Measurements from ENCODE around the gene SLMAP. TPM values are rescaled to one million over a fixed set of nuclear protein-coding genes. Genes with fewer than 3 reads are reported as not detected.

SLMAP gene
- total and polyA plus RNA-seq, 2 experiments from 2014 or later = 32.1 to 73.0 TPM

- H3K27ac Mint-ChIP-seq = no peak overlapping the region
- H3K4me1 Mint-ChIP-seq = no peaks in the 10 kb centered on the region
- no peaks in the 10 kb centered on the region for H3K27me3 ChIP-seq (ENCODE audit: insufficient read depth)
- no peak overlapping the region for H3K4me2 ChIP-seq
- H3K9me3 Mint-ChIP-seq = no peaks in the 10 kb centered on the region
- H3F3A ChIP-seq (replicated peaks; ENCODE audit: low read depth) = no peaks in the 10 kb centered on the region
- no peak overlapping the region for H2AFZ ChIP-seq
- H3K27me3 Mint-ChIP-seq (ENCODE audit: insufficient read depth, low read depth, poor library complexity) = no peaks in the 10 kb centered on the region
- H4K20me1 ChIP-seq (replicated peaks; ENCODE audit: insufficient read depth) = no peaks in the 10 kb centered on the region
- H3K36me3 Mint-ChIP-seq (ENCODE audit: low read depth) = no peaks in the 10 kb centered on the region
- ATAC-seq = no peak
- H3K4me3 Mint-ChIP-seq = no peak overlapping the region
- H3K79me2 ChIP-seq (replicated peaks; ENCODE audit: insufficient read depth) = no peaks in the 10 kb centered on the region
- no peak for DNase-seq (ENCODE audit: low spot score)
- 0 out of 2 replicates have a peak, but pooled peaks cover 4% of the 10 kb centered on the region for H3K9me2 ChIP-seq (ENCODE audit: insufficient read depth)
- H3K27ac ChIP-seq (ENCODE audit: low read depth) = no peak overlapping the region
- TF ChIP-seq CTCF (conservative IDR thresholded peaks at IDR 0.05; ENCODE audit: low read depth in 2 of 2) (no peak), ETS1 (IDR thresholded peaks at IDR 0.05) (no peak), ZNF114 (CRISPR knock-in tag; IDR thresholded peaks at IDR 0.05) (no peak), ZNF462 (CRISPR knock-in tag; IDR thresholded peaks at IDR 0.05) (no peak), EZH2phosphoT487 (IDR thresholded peaks at IDR 0.05; ENCODE audit: unreplicated experiment) (no peak)
- H3K4me3 ChIP-seq = no peak overlapping the region
- H3K4me1 ChIP-seq (ENCODE audit: insufficient read depth) = no peaks in the 10 kb centered on the region
- H3K36me3 ChIP-seq (ENCODE audit: insufficient read depth) = no peaks in the 10 kb centered on the region
These were observed 20.7 kb upstream of the SLMAP start for GRCh38 chr3:57735405-57735804.
